NCI-H345 (cell line): Measurements from ENCODE around the gene ENPP3.

Experiments
- DNase-seq: peaks from one replicate; lab custom pipeline; 2025; lab: John Stamatoyannopoulos, UW

Gene ENPP3

DNA sequence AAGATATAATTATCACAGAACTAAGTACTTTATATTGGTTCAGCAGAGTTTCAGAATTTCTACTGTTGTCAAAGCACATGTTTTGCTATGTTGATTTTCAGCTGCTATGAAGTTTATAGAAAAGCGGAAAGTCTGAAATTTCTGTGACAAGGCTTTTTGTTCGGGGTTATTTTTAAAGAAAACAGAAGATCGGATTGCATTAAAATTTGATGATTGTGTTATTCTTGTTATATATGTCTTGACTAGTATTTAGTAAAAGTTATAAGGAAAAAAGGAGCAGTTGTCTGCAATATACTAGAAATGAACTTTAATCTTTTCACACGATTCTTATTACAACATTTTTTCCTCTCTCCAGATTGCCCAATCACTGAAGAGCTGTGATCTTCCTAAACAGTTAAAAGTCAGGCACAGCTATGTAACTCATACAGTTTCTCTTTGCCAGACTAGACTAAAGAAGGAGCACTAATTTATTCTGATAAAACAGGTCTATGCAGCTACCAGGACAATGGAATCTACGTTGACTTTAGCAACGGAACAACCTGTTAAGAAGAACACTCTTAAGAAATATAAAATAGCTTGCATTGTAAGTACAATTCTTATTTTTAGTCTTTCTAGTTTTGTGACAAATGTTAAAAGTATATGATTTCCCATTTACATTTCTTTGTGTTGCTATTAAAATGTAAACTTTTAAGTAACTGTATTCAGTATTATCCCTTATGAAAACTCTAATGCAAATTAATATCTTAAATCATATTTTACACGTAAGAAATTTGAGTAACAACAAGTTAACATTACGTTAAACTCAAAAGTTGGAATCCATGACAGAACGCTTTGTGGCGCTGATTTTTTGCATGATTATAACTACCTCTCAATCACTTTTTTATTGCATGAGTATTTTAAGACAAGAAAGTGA is at the start of gene ENPP3:
Gene ENPP3 (plus strand): TSS at position 423 of the 913 bp plus-strand sequence. CDS start 83 bp downstream, at position 506.
- no peak for DNase-seq

- DNase-seq, result no peak
Measured at GRCh38 chr6:131587909-131588308, 49.2 kb upstream of the ENPP3 start.

- no peak for DNase-seq
Measured at GRCh38 chr6:131588643-131589042, 48.5 kb upstream of the ENPP3 start.

- DNase-seq, result no peak
Measured at GRCh38 chr6:131592935-131593334, 44.2 kb upstream of the ENPP3 start.

GRCh38 chr6:131594074-131594473 is 43.0 kb upstream of the ENPP3 start:
- DNase-seq, result no peak

DNA sequence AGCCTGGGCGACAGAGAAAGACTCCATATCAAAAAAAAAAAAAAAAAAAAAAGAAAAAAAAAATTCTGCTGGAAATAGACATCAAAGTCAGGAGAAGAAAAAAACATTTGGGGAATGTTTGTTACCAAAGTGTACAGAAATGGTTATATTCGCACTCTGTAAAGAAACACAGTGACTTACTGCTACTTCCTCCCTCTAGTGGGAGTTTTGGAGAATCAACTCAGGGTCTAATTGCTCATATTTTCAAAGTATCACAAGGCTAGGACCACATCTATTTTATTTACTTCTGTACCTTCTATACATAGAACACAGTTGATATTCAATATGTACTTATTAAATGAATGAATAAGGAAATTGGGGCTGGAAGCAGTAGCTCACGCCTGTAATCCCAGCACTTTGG is 39.7 kb upstream of the ENPP3 start:
- DNase-seq, result no peak

- no peak for DNase-seq
Measured at GRCh38 chr6:131600716-131601115, 36.4 kb upstream of the ENPP3 start.

DNA sequence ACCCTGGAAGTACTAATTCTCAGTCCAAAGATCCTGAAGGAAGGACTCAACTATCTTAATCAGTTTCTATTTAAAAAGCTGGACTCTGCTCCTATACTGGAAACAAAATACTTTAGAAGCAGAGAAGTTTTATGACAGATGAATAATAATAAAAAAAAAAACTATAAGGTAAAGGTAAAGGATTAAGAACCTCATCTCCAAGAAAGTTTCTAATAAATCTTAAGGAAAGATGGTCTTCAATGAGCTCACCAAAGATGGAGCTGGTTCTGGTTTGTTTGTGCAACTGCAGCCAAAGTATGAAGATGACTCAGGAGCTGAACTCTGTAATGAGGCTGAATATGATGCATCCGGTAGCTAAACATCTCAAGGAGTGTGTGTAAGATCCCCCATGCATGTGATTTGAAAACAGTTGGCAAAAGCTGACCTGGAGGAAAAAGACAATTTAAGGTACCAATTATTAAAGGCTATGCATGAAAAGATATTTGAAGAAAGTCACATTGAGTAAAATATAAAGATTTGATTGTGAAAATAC is 34.3 kb upstream of the ENPP3 start:
- DNase-seq, result no peak

- no peak for DNase-seq
Measured at GRCh38 chr6:131613296-131613925, 23.7 kb upstream of the ENPP3 start.

DNA sequence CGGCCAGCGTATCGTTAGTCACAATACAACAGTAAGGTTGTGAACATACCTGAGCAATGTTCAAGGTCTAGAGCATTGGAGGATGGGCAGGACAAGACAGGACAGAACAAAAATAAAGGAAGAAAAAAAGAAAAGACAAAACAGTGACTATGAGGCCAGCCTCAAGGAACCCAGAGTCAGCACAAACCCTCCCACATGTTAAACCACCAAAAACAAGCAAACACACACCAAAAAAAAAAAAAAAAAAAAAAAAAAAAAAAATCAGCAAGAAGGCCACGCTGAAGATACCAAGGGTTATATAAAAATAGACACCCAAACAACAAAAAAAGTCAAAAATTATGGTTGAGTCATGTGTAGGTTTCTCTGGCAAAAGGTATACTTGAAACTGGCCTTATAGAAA is 21.8 kb upstream of the ENPP3 start:
- DNase-seq, result no peak

- peak; percentile 94 for DNase-seq
Measured at GRCh38 chr6:131627724-131628682, 9.1 kb upstream of the ENPP3 start, which contains the start of gene MED23. Gene MED23 (minus strand): TSS chr6:131628242. CDS start chr6:131628049, 193 bp downstream.

DNA sequence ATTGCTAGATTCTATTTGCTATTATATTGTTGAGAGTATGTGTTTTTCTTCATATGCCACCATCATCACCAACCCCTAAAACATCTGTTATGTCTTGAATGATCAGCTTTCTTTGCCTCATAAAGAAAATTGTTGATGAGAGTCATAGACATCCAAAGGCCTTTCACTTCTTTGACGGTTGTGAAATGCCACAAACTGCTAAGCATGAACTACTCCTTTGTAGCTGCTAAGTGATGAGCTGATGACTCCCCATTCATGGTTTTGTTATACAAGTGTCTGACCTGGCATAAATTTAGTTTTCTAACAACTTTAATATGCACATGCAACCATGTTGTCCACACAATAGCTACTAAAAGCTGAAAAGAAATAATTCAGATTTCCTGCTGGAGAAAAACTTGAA is 8.4 kb upstream of the ENPP3 start:
- no peak for DNase-seq

- no peak for DNase-seq
Measured at GRCh38 chr6:131629651-131630050, 7.5 kb upstream of the ENPP3 start.

GRCh38 chr6:131631625-131632289 is 5.3 kb upstream of the ENPP3 start:
- DNase-seq, result no peak

DNA sequence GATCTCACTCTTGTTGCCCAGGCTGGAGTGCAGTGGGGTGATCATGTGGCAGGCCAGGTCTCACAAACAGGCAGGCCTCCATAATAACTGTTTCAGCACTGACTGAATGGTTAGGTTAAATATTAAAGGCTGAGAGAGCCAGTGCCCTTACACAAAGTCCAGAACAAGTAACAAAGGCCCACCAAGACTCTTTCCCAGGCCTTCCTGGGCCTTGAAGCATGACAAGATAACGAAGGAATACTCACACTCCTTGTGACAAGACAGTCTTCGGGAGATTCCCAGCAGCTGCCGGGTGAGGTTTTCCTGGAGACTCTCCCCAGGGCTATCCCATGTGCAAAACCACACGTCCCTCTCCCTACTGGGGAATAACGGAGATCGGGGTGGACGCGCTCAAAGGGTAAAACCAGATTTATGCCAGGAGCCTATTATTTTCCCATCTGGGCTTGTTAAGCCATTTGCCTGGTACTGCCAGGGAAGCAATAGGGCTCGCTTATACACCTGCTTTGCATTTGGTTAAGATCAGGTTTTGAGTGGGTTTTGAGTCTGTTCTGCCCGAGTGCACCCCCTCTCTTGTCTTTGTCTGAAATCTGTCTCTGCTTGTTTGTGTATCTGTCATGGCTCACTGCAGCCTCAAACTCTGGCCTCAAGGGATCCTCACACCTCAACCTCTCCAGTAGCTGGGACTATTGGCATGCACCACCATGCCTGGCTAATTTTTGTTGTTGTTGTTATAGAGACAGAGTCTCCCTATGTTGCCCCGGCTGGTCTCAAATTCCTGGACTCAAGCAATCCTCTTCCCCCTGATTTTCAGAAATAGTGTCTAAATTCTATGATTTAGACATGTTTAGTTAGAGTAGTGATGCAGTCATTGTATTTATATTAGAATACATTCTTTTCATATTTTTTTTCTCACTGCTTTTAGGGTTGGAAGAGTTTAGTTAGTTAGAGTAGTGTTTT is 1.4 kb upstream of the ENPP3 start:
- DNase-seq, result peak; percentile 63

DNA sequence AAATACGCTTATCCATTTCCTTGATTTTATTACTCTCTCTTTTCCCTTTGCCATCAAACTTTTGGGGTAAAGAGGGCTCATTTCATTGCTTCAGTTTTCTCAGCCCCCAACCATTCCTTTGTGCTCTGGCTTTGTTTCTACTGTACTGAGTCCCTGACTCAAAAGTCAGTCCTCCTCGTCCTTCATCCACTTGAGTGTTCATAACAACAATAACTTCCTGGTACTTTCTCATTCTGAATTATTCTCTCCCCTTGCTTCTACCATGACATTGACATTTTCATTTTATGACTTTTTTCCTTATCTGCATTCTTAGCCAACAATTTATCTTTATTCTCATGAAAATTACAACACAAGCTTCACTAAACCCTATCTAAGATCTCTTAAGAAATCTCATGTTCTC is 911 bp downstream of the ENPP3 start:
- DNase-seq, result no peak

GRCh38 chr6:131640100-131640499 is 3.0 kb downstream of the ENPP3 start:
- no peak for DNase-seq

- DNase-seq, result no peak
Measured at GRCh38 chr6:131640576-131640975, 3.5 kb downstream of the ENPP3 start.

- DNase-seq, result no peak
Measured at GRCh38 chr6:131641554-131641953, 4.5 kb downstream of the ENPP3 start.

DNA sequence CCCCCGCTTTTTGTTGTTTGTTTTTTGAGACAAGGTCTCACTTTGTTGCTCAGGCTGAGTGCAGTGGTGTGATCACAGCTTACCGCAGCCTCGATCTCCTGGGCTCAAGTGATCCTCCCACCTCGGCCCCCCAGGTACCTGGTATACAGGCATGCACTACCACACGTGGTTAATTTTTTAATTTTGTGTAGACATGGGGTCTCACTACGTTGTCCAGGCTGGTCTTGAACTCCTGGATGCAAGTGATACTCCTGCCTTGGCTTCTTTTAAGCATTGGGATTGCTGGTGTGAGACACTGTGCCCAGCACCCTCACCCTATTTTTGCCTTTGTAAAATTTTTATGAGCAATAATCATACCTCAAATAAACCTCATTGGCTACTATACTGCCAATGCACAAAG is 5.5 kb downstream of the ENPP3 start:
- DNase-seq, result no peak
